ENCODE results near the gene PRKRIP1.

- TF ChIP-seq CTCF (conservative IDR thresholded peaks at IDR 0.05 in 1 of 2, IDR thresholded peaks at IDR 0.05 in 1 of 2; ENCODE audit: extremely low read depth in 1 of 2, insufficient read depth in 1 of 2, low read depth in 1 of 2, low read length in 2 of 2) (no peak), EZH2 (IDR thresholded peaks at IDR 0.05; ENCODE audit: borderline replicate concordance, low read length) (no peak)
These were observed 4.2 kb downstream of the PRKRIP1 start for GRCh38 chr7:102400360-102400759.
